HepG2 (cell line): ENCODE measurements around the gene MBNL3. TPM values are rescaled to one million over a fixed set of nuclear protein-coding genes. Genes with fewer than 3 reads are reported as not detected.

Source experiments
- ATAC-seq: fragments of 200-7000 bp; cut with Tn5 transposase; 3 replicates; pipeline ENCODE4 v1.9.1; 2020; ENCODE audit warnings: mild to moderate bottlenecking, moderate library complexity
- BruUV-seq: library from RNA; stranded (reverse); fragments of 400-500 nt; replicated peaks from 2 replicates; lab custom pipeline; 2021; lab: Mats Ljungman, UMichigan
- CTCF ChIA-PET: fragments of 300-600 bp; formaldehyde crosslinking; extraction: SDS; loops from one replicate; lab custom pipeline; 2021; ENCODE audit warnings: low total read pairs, inconsistent platforms, low intra/inter-chr PET ratio; lab: Yijun Ruan, JAX
- POLR2A ChIA-PET: fragments of 350-600 bp; sonication (Branson Sonifier 250); formaldehyde crosslinking; loops from one replicate; lab custom pipeline; 2020; ENCODE audit warnings: antibody characterized with exemption, inconsistent platforms; lab: Yijun Ruan, JAX
- DNase-seq: peaks from one replicate; pipeline ENCODE4 v3.0.0-alpha.2; 2015; ENCODE audit warnings: low spot score
- FAIRE-seq: peaks from 3 replicates; lab custom pipeline; 2011; peaks lifted over from hg19 to GRCh38; lab: Jason Lieb, UNC
- H2AFZ ChIP-seq: one replicate; pipeline ENCODE4 v1.6.1; 2011; ENCODE audit warnings: low read length, inconsistent platforms
- H3K27ac ChIP-seq: fragments of 300-600 bp; 3 replicates; pipeline ENCODE4 v1.8.0; 2011; ENCODE audit warnings: mixed run types, mild to moderate bottlenecking, mixed read lengths, low read length, inconsistent platforms; ENCODE audit not compliant: insufficient read depth; ENCODE audit errors: extremely low read length
- H3K27me3 ChIP-seq, 2 experiments: fragments of 200-600 bp in 1 of 2; 2 replicates in 1 of 2; 3 replicates in 1 of 2; pipeline versions ENCODE4 v1.6.0 to v1.8.0; 2011; ENCODE audit warnings: low read length in 2 of 2, mild to moderate bottlenecking in 2 of 2, moderate library complexity in 2 of 2, inconsistent platforms in 1 of 2; ENCODE audit not compliant: insufficient read depth in 2 of 2, control insufficient read depth in 1 of 2
- H3K36me3 ChIP-seq, 2 experiments: fragments of 200-600 bp in 1 of 2; replicated peaks in 1 of 2; 2 replicates in 1 of 2; 3 replicates in 1 of 2; pipeline versions ENCODE4 v1.5.1 to v1.8.0; 2011; ENCODE audit warnings: low read length in 2 of 2, inconsistent platforms in 1 of 2; ENCODE audit not compliant: insufficient read depth in 2 of 2, control insufficient read depth in 1 of 2
- H3K4me1 ChIP-seq: 2 replicates; pipeline ENCODE4 v1.5.1; 2012; ENCODE audit warnings: low read length, inconsistent platforms; ENCODE audit not compliant: insufficient read depth
- H3K4me2 ChIP-seq: 2 replicates; pipeline ENCODE4 v1.6.0; 2011; ENCODE audit warnings: low read depth, low read length, inconsistent platforms
- H3K4me3 ChIP-seq, 3 experiments: fragments of 200-600 bp in 1 of 3; sonication (generic), shearing (Covaris generic) in 1 of 3; replicated peaks in 1 of 3; 2 replicates each; pipeline ENCODE4 v1.5.1; 2011 to 2016; ENCODE audit warnings: low read length in 3 of 3, inconsistent platforms in 2 of 3, low read depth in 2 of 3, mild to moderate bottlenecking in 2 of 3, control low read depth in 1 of 3, mixed read lengths in 1 of 3; ENCODE audit not compliant: insufficient read depth in 1 of 3
- H3K79me2 ChIP-seq: one replicate; pipeline ENCODE4 v1.6.1; 2011; ENCODE audit warnings: low read length, inconsistent platforms; ENCODE audit not compliant: insufficient read depth
- H3K9ac ChIP-seq: 2 replicates; pipeline ENCODE4 v1.6.0; 2011; ENCODE audit warnings: mild to moderate bottlenecking, low read depth, low read length, inconsistent platforms; ENCODE audit not compliant: insufficient read depth
- H3K9me3 ChIP-seq: 2 replicates; pipeline ENCODE4 v1.5.1; 2012; ENCODE audit warnings: mild to moderate bottlenecking, low read length
- H4K20me1 ChIP-seq: 2 replicates; pipeline ENCODE4 v1.6.0; 2011; ENCODE audit warnings: inconsistent platforms, mild to moderate bottlenecking, low read length, moderate library complexity; ENCODE audit not compliant: insufficient read depth
- ASH2L ChIP-seq: fragments of 300-600, 200-600 bp; sonication (generic); IDR thresholded peaks from 2 replicates; pipeline ENCODE4 v1.7.0; 2017; ENCODE audit warnings: low read depth, mild to moderate bottlenecking, moderate library complexity, mixed read lengths, low read length; ENCODE audit not compliant: insufficient read length
- KLF15 ChIP-seq: sonication (generic); formaldehyde crosslinking; IDR thresholded peaks from 2 replicates; pipeline ENCODE4 v1.8.1; 2023; ENCODE audit warnings: borderline replicate concordance, mild to moderate bottlenecking, inconsistent platforms, missing genetic modification reagents, mixed read lengths
- MZF1 ChIP-seq: sonication (generic); formaldehyde crosslinking; IDR thresholded peaks from 2 replicates; pipeline ENCODE4 v1.8.1; 2023; ENCODE audit warnings: mild to moderate bottlenecking, missing genetic modification reagents, borderline replicate concordance
- NR2F2 ChIP-seq: IDR thresholded peaks from 2 replicates; pipeline ENCODE4 v1.6.1; 2012; ENCODE audit warnings: low read depth, inconsistent platforms, borderline replicate concordance
- PAF1 ChIP-seq: IDR thresholded peaks from 2 replicates; pipeline ENCODE4 v1.6.1; 2016; ENCODE audit warnings: missing genetic modification reagents, missing compliant biosample characterization
- ZNF609 ChIP-seq: sonication (generic); formaldehyde crosslinking; IDR thresholded peaks from 2 replicates; pipeline ENCODE4 v1.4.0; 2020; ENCODE audit warnings: mild to moderate bottlenecking, missing genetic modification reagents, borderline replicate concordance
- ZNF615 ChIP-seq: sonication (generic); formaldehyde crosslinking; IDR thresholded peaks from 2 replicates; pipeline ENCODE4 v1.5.0; 2020; ENCODE audit warnings: mild to moderate bottlenecking, missing genetic modification reagents, borderline replicate concordance
- ZNF773 ChIP-seq: sonication (generic); formaldehyde crosslinking; IDR thresholded peaks from 2 replicates; pipeline ENCODE4 v1.4.0; 2020; ENCODE audit warnings: missing genetic modification reagents, borderline replicate concordance
- ZNF879 ChIP-seq: sonication (generic); formaldehyde crosslinking; IDR thresholded peaks from 2 replicates; pipeline ENCODE4 v1.8.1; 2023; ENCODE audit warnings: missing genetic modification reagents
- WGBS: methylation state at CpG from one replicate; pipeline ENCODE4 v1.1.6; 2017; ENCODE audit warnings: low lambda C conversion rate; 5-methylcytosine and 5-hydroxymethylcytosine counted together
- in situ Hi-C: cut with HindIII; loops from 2 replicates; pipeline ENCODE4 v1.10.0; 2017; ENCODE audit warnings: low pct_unique_long_range_greater_than_20kb; ENCODE audit not compliant: extremely low pct_ligation_motif_present
- intact Hi-C: fragments of 100-400 bp; cut with micrococcal nuclease; formaldehyde crosslinking; loops from one replicate; pipeline ENCODE4 v1.10.0; 2022; ENCODE audit not compliant: unreplicated experiment
- polyA plus RNA-seq, 8 experiments: library from polyadenylated mRNA; depleted of rRNA in 3 of 8; stranded (reverse) in 7 of 8; unstranded in 1 of 8; fragments of >200 nt; fragmentation: Illumina TruSeq in 4 of 8; extraction: Trizol in 4 of 8; gene quantifications; 2 replicates each; pipeline versions ENCODE4 v1.2.1 to v1.2.3, GENCODE V29; 2011 to 2016; ENCODE audit warnings: low read depth in 4 of 8, missing spikeins in 1 of 8, mixed read lengths in 1 of 8; ENCODE audit not compliant: insufficient read depth in 1 of 8
- total RNA-seq, 5 experiments: library from RNA; depleted of rRNA; stranded (reverse); fragments of >200 nt; fragmentation: Illumina TruSeq; extraction: Trizol; gene quantifications; 2 replicates each; pipeline ENCODE4 v1.2.3, GENCODE V29; 2016; ENCODE audit warnings: low read depth in 1 of 5

MBNL3 gene
- total and polyA plus RNA-seq, 2 of the 13 experiments (the other 11 are each of a cell fraction or from before 2014, with no cell fraction given) = 155 to 257 TPM

- TF ChIP-seq ZNF879 (CRISPR knock-in tag) = no peak
- TF ChIP-seq, all 625 proteins: peak for 0
Measured at GRCh38 chrX:132472397-132472796, 16.4 kb downstream of the MBNL3 start (continued).

- no peak overlapping the region for H3K4me3 ChIP-seq
- H3K4me2 ChIP-seq = no peak overlapping the region
- TF ChIP-seq ASH2L (no peak), KLF15 (CRISPR knock-in tag) (no peak), NR2F2 (no peak), MZF1 (CRISPR knock-in tag) (no peak), ZNF615 (CRISPR knock-in tag) (no peak), PAF1 (CRISPR knock-in tag) (no peak), ZNF773 (CRISPR knock-in tag) (no peak), ZNF609 (CRISPR knock-in tag) (no peak)
- H3K4me1 ChIP-seq = peaks cover 33% of the 10 kb centered on the region
- WGBS = 90% methylated on average over 2 of the region's 2 CpGs
- H3K27me3 ChIP-seq = no peaks in the 10 kb centered on the region
- H4K20me1 ChIP-seq = no peaks in the 10 kb centered on the region
- H3K36me3 ChIP-seq = no peaks in the 10 kb centered on the region
- H2AFZ ChIP-seq = no peak overlapping the region
- no peaks in the 10 kb centered on the region for H3K9me3 ChIP-seq
- intact Hi-C loops (no loop called here), in situ Hi-C loops (no loop called here)
- DNase-seq (no peak), FAIRE-seq (no peak), ATAC-seq (no peak)
- H3K9ac ChIP-seq = no peak overlapping the region
- peaks cover 68% of the 10 kb centered on the region for H3K79me2 ChIP-seq
- ChIA-PET POLR2A (no interaction called here), CTCF (no interaction called here)
- H3K27ac ChIP-seq = no peak overlapping the region
- no TSS peak for BruUV-seq
Measured at GRCh38 chrX:132470831-132471230, 18.0 kb downstream of the MBNL3 start.
